ENCODE results near the gene LRRC71.

DNA sequence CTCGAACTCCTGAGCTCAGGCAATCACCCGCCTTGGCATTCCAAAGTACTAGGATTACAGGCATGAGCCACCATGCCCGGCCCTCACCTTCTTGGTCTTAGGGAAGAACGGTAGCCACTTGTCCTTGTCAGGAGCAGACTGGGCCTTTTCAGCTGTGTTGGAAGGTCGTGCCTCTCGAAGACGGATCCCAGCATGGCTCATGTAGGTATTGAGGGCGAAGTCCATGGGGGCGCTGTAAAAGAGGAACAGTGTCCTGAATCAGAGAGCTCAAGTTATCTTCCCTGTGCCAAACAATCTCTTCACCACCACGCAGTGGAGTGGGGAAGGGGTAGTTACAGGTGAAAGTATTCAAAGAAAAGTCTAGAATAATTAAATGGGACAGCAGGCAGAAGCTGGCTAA, 35.9 kb downstream of the LRRC71 start:
- no peak for TF ChIP-seq POLR2A (IDR thresholded peaks at IDR 0.05; ENCODE audit: low read length)
- no peak for TF ChIP-seq GATA1 (IDR thresholded peaks at IDR 0.05; ENCODE audit: low read depth, low read length)

All from erythroblast (primary cell).